Measurements from ENCODE around the gene LRRC8D.

LRRC8D gene

DNA sequence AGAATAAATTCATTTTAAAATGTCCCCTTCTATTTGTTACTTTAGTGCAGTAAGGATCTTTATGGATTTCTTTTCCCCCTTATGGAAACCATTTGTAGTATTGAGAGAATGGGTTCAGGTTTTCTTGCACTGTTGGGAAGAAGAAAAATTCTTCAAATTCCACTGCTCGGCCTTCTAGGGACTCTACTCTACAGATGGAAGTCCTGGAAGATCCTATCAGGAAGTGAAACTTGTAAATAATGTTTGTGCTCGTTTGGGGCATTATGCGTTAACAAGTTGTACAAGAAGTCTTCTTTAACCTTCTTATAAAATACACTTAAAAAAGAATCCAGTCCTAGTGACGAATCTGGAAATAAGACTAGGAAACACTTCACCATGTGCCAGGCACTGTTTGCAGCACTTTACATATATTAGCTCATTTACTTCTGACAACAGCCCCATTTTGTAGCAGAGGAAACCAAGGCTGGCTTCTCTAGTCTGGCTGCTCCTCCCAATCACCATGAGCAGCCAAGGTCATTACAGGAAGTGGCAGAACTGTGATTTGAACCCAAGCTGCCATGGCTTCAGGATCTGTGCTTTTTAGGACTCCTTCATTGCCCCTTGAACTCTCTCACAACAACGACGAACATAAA lies 11.8 kb downstream of the LRRC8D start:
- DNase-seq (ENCODE audit: low read depth in 1 of 2, low spot score in 1 of 2), result no peak

DNA sequence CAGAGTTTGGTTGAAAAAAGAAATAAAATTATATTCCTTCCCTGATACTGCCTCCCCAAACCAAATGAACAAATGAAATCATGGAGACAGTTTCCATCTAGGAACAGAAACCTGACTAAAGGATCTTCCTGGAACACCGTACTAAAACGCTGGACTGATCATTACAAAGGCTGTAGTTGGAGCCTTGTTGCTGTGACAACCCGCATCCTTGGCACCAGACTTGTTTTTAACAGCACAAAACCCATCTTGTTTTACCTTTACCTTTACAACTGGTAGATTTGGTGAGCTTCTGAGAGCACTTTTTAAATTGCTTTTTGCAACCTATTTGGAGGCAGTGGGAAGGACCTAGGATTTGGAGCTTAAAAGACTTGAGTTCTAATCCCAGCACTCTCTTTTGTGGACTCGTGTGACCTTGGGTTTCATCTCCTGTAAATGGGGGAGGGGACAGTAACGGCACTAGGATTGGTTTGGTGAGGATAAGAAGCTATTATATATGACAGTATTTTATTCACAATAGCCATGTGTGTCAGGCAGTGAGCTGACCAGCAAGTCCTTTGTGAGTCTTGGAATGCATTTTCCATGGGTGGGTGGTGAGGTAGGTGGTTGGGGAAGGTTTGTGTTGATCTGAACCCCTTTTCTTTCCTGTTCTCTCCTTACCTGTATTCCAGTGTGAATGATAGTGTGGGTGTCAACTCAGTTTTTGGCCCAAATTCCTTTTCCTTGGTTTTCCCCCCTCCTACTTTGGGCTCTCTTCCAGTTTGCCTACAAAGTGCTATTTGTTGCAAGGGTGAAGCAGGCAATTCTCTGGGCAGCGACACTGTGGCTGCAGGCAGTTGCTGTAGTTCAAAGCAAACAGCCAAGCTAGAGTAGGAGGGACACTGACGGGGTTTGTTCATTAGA lies 12.6 kb downstream of the LRRC8D start:
- DNase-seq (ENCODE audit: low read depth in 1 of 2, low spot score in 1 of 2), result no peak

DNA sequence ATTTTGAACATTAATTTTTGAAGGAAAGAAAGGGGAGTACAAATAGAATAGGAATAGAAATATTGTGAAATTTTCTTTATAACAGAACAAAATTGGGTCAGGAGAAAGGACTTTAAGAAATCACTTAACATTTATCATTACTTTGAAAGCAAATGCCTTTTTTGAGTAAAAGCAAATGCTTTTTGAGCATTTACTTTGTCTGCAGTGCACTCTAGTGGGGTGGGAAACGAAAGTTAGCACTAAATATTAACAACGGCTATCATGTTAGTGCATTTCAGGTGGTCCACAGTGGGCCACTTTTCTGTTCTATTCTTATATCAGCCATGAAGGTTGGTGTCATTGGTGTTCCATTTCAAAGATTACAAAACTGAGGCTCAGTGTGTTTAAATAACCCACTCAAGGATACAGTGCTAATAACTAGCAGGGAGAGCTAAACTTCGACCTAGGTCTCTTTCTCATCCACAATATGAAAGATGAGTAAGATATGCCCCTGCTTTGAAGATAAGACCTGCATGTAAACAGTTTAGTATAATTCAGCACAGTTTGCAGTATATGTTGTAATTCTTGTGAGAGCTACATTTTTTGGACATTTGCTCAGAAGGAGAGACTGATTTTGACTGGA lies 13.4 kb downstream of the LRRC8D start:
- no peak for DNase-seq (ENCODE audit: low read depth in 1 of 2, low spot score in 1 of 2)

GRCh38 chr1:89836252-89837035 lies 15.6 kb downstream of the LRRC8D start:
- DNase-seq (ENCODE audit: low read depth in 1 of 2, low spot score in 1 of 2), result no peak

- DNase-seq (ENCODE audit: low read depth in 1 of 2, low spot score in 1 of 2), result no peak
Measured at GRCh38 chr1:89837036-89837481, 16.2 kb downstream of the LRRC8D start.

DNA sequence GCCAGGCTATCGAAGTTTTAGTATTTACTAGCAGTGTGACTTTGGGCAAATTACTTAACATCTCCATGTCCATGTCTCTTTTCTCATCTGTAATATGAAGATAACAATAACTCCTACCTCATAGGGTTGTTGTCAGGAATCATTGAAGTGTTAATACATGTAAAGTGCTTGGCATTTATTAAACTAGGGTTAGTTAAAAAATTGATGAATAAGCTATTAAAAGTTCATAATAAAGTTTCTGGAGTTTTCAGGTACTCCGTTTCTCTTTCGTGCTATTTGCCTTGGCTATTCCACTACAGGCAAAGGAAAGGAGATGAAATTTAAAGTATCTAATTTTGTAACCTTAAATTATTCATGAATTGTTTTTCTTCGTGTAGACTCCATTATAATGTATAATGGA lies 16.7 kb downstream of the LRRC8D start:
- DNase-seq (ENCODE audit: low read depth in 1 of 2, low spot score in 1 of 2), result no peak

DNA sequence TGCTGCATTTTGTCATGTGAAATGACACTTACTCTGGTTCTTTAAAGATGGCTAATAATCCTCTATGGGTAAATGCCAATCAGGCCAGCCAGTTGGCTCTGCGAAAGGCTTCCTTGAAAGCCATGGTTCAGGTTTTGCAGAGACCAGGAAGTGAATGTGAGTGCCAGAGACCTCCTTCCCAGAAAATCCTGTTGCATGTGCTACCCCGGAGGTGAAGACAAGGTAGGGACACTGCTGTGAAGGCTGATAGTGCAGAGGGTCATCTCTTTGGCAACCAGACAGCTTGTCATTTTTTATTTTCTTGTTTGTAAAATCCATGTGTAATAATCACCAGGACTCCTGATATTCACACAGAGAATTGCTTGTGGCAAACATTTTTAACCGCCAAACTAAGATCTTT lies 18.7 kb downstream of the LRRC8D start:
- DNase-seq (ENCODE audit: low read depth in 1 of 2, low spot score in 1 of 2), result no peak

DNA sequence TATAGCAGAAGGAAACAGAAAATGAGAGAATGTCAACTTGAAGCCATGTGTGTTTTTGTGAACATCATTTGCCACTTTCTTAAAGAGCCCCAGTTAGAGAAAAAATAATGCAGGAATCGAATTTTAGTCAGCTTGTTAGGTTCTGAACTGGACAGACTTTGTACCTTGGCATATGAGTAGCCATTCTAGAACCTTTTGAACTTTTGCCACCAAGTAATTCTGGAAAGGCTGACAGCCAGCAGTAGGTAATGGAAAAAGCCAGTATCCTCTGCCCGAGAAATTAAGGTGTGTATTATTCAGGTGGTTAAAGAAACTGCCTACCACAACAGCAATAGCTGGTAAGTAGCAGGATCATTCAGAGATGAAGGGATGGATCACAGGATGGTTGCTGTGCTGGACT lies 20.7 kb downstream of the LRRC8D start:
- no peak for DNase-seq (ENCODE audit: low read depth in 1 of 2, low spot score in 1 of 2)

DNA sequence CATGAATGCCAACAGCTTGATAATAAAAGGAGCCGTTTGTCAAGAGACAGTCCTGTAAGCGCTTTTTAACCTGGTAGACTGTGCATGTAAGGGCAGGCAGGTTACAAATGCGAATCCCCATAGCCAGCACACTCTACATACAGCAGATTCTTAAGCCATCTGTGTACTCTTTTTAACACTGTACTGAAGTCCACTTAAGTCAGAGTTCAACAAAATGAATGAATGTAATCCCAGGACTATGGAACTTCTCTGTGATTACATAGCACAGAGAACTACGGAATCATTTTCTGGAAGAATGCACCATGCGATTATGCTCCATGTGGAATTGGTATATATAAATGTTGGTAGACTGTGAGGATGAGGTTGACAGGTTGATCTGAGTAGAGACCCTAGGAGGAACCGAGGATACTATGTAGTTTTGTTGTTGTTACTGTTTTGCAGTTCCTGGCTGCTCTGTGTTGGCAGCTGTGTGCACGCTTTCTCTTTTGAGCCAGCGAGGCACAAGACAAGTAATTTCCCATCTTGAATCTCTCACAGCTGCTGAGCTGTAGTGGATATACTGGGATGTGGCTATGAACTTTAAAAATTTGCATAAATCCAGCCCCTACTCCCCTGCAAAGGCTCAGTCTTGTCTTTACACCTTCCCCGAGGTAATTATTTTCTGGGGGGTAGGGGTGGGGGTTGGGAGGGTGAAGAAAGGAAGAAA lies 21.9 kb downstream of the LRRC8D start:
- DNase-seq (ENCODE audit: low read depth in 1 of 2, low spot score in 1 of 2), result no peak

DNA sequence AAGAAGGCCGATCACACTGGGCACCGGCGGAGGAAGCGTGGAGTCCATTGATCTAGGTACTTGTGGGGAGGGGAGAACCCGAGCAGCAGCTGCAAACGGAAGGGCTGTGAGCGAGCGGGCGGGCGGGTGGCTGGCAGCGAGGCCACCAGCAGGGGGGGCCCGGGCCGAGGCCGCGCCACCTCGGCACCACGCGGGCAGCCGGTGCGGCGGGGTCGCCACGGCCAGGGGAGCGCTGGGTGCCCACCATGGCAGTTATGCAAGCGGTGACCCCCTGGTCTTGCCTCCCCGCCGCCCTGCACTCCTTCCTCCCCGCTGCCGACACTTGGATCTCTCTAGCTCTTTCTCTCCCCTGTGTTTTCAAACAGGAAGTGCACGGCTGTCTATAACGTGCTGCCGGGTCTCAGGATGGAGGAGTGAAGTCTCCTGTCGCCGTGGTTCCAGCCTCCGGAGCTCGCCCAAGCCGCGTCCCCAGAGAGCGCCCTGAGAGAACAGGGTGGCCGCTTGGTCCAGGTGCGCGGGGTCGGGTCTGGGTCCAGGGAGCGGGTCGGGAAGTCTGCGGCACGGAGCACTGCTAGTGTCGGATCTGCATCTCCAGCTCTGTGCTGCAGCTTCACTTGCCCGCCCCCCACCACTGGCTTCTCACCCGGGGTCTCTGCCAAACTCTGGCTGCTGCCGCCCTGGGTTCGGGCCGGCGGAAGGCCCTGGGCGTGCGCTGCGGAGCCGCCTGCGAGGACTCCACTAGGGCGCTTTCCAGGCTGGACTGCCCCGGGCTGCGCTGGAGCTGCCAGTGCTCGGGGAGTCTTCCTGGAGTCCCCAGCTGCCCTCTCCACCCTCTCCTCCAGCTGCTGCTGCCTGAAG lies 22.7 kb downstream of the LRRC8D start:
- peak; percentile 61 to 71 for DNase-seq (ENCODE audit: low read depth in 1 of 2, low spot score in 1 of 2)

DNA sequence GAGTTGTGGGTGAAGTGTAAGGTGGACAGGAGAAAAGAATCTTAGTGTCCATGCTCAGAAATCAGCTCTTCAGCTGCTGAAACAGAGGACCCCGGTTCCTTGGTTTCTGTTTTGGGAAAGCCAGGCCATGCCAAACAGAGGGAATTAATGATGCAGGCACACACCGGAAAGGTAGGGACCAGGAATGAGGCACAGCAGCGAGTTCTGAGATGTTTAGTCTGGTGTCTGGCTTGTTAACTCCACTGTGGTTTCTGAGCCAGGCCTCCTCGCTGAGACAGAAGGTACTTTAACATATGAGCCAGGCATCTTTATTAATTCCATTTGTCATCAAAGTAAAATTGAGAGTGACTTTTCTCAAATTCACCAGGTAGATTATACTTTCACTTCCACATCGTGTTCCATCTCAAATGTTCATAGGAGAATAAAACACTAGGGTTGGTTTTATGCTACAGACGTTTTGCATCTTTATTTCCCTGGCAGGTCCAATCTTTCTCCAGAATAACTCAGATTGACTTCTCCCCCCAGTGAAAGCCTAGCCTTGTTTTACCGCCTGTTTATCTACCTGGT lies 23.5 kb downstream of the LRRC8D start:
- peak; percentile 9 to 24 for DNase-seq (ENCODE audit: low read depth in 1 of 2, low spot score in 1 of 2)

DNA sequence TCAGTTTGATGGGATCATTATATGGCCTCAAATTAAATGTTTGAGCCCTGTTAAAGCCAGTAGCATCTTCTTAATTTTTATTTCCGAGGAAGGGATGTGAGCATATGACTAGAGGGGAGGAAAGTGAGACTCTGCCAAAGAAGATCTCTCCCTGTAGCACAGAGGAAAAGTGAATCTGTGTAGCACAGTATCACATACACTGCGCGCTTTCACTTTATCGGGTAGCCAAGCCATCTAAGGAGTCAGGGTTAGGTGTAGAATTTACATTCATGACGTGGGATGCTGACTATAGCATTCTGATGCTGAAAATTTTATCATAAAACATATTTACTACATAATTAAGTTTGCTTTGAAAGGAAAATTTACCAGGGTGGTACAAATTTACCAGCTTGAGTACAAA lies 24.0 kb downstream of the LRRC8D start:
- DNase-seq (ENCODE audit: low read depth in 1 of 2, low spot score in 1 of 2), result no peak

- DNase-seq (ENCODE audit: low read depth in 1 of 2, low spot score in 1 of 2), result no peak
Measured at GRCh38 chr1:89847191-89847729, 26.4 kb downstream of the LRRC8D start.

- DNase-seq (ENCODE audit: low read depth in 1 of 2, low spot score in 1 of 2), result no peak
Measured at GRCh38 chr1:89850844-89851415, 30.1 kb downstream of the LRRC8D start.

DNA sequence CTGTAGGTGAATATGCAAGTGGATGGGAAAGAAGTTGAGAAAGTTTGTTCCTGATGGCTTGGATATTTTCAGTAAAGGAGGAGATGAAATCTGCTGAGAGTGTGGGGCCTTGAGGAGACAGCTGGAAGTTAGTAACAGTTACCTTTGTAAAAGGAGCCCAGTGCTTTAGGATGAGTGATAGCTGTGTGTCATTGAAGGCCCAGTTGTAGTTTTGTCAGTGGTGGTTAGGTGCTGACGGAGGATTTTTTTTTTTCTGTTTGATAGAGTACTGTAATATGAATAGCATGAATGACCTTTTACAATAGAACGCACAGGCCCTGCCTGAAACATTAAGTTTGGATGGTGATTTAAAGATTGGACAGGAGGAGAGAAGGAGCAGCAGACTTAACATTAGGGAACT lies 33.3 kb downstream of the LRRC8D start:
- no peak for DNase-seq (ENCODE audit: low read depth in 1 of 2, low spot score in 1 of 2)

- DNase-seq (ENCODE audit: low read depth in 1 of 2, low spot score in 1 of 2), result no peak
Measured at GRCh38 chr1:89855413-89856123, 34.7 kb downstream of the LRRC8D start.

- no peak for DNase-seq (ENCODE audit: low read depth in 1 of 2, low spot score in 1 of 2)
Measured at GRCh38 chr1:89863165-89863830, 42.5 kb downstream of the LRRC8D start.

All from stimulated activated CD4-positive, alpha-beta T cell treated with anti-CD3 and anti-CD28 coated beads, Interleukin-15, amount 100 ng/mL, for 1 hour (primary cell).